HepG2 (cell line): ENCODE data around the gene HSP90AB1. TPM values are rescaled to one million over a fixed set of nuclear protein-coding genes. Genes with fewer than 3 reads are reported as not detected.

ENCODE experiments used
- CBFB ChIP-seq: sonication (generic); formaldehyde crosslinking; IDR thresholded peaks from 2 replicates; pipeline ENCODE4 v1.4.0; 2020; ENCODE audit warnings: missing genetic modification reagents
- GABPA ChIP-seq, 2 experiments: IDR thresholded peaks; 2 replicates each; pipeline ENCODE4 v1.6.1; 2011 to 2016; ENCODE audit warnings: low read depth in 2 of 2, low read length in 1 of 2, missing biosample characterization in 1 of 2, missing genetic modification characterization in 1 of 2
- GPN1 ChIP-seq: sonication (generic); formaldehyde crosslinking; IDR thresholded peaks from 2 replicates; pipeline ENCODE4 v1.5.1; 2020; ENCODE audit warnings: missing genetic modification reagents, borderline replicate concordance
- HMG20A ChIP-seq: IDR thresholded peaks from 2 replicates; pipeline ENCODE4 v1.6.1; 2016; ENCODE audit warnings: borderline replicate concordance
- HNF4G ChIP-seq, 2 experiments: sonication (generic) in 1 of 2; formaldehyde crosslinking in 1 of 2; IDR thresholded peaks; 2 replicates each; pipeline versions ENCODE4 v1.4.0 to v1.6.1; 2011 to 2020; ENCODE audit warnings: borderline replicate concordance in 2 of 2, low read depth in 2 of 2, mild to moderate bottlenecking in 2 of 2, low read length in 1 of 2, missing genetic modification reagents in 1 of 2, moderate library complexity in 1 of 2
- JARID2 ChIP-seq: sonication (generic); formaldehyde crosslinking; IDR thresholded peaks from 2 replicates; pipeline ENCODE4 v1.8.1; 2023; ENCODE audit warnings: missing genetic modification reagents, inconsistent platforms; ENCODE audit not compliant: insufficient replicate concordance
- KLF13 ChIP-seq: sonication (generic); formaldehyde crosslinking; IDR thresholded peaks from 2 replicates; pipeline ENCODE4 v1.4.0; 2020; ENCODE audit warnings: mild to moderate bottlenecking, missing genetic modification reagents
- MTERF4 ChIP-seq: sonication (generic); formaldehyde crosslinking; IDR thresholded peaks from 2 replicates; pipeline ENCODE4 v1.8.0; 2023; ENCODE audit warnings: mild to moderate bottlenecking, missing genetic modification reagents
- MXD4 ChIP-seq: IDR thresholded peaks from 2 replicates; pipeline ENCODE4 v1.6.1; 2016; ENCODE audit warnings: mild to moderate bottlenecking, missing biosample characterization, missing genetic modification reagents
- RXRA ChIP-seq: sonication (generic); formaldehyde crosslinking; IDR thresholded peaks from 2 replicates; pipeline ENCODE4 v1.5.1; 2020; ENCODE audit warnings: missing genetic modification reagents
- TCF12 ChIP-seq, 2 experiments: fragments of 450-650 bp in 1 of 2; sonication (generic) in 1 of 2; formaldehyde crosslinking in 1 of 2; IDR thresholded peaks; 2 replicates each; pipeline versions ENCODE4 v1.6.1 to v1.8.0; 2017 to 2022; ENCODE audit warnings: antibody characterized with exemption in 1 of 2, mild to moderate bottlenecking in 1 of 2, missing genetic modification reagents in 1 of 2, moderate library complexity in 1 of 2
- THAP11 ChIP-seq: IDR thresholded peaks from 2 replicates; pipeline ENCODE4 v1.6.1; 2016; ENCODE audit warnings: missing biosample characterization, missing genetic modification reagents
- ZBTB21 ChIP-seq: sonication (generic); formaldehyde crosslinking; IDR thresholded peaks from 2 replicates; pipeline ENCODE4 v1.4.0; 2020; ENCODE audit warnings: missing genetic modification reagents
- ZFY ChIP-seq: sonication (generic); formaldehyde crosslinking; IDR thresholded peaks from 2 replicates; pipeline ENCODE4 v1.4.0; 2020; ENCODE audit warnings: missing genetic modification reagents
- ZNF10 ChIP-seq: sonication (generic); formaldehyde crosslinking; IDR thresholded peaks from 2 replicates; pipeline ENCODE4 v1.4.0; 2020; ENCODE audit warnings: mild to moderate bottlenecking, low read depth, missing genetic modification reagents, borderline replicate concordance
- ZNF121 ChIP-seq: sonication (generic); formaldehyde crosslinking; IDR thresholded peaks from 2 replicates; pipeline ENCODE4 v1.5.0; 2020; ENCODE audit warnings: mild to moderate bottlenecking, missing genetic modification reagents
- ZNF17 ChIP-seq: sonication (generic); formaldehyde crosslinking; IDR thresholded peaks from 2 replicates; pipeline ENCODE4 v1.5.0; 2020; ENCODE audit warnings: mild to moderate bottlenecking, missing genetic modification reagents
- ZNF569 ChIP-seq: sonication (generic); formaldehyde crosslinking; IDR thresholded peaks from 2 replicates; pipeline ENCODE4 v1.5.0; 2020; ENCODE audit warnings: mild to moderate bottlenecking, missing genetic modification reagents, moderate library complexity, borderline replicate concordance
- ZNF607 ChIP-seq: sonication (generic); formaldehyde crosslinking; IDR thresholded peaks from 2 replicates; pipeline ENCODE4 v1.5.1; 2020; ENCODE audit warnings: missing genetic modification reagents, mild to moderate bottlenecking, borderline replicate concordance
- ZNF816 ChIP-seq: sonication (generic); formaldehyde crosslinking; IDR thresholded peaks from 2 replicates; pipeline ENCODE4 v1.8.0; 2022; ENCODE audit warnings: missing genetic modification reagents, mild to moderate bottlenecking, borderline replicate concordance
- polyA plus RNA-seq, 8 experiments: library from polyadenylated mRNA; depleted of rRNA in 3 of 8; stranded (reverse) in 7 of 8; unstranded in 1 of 8; fragments of >200 nt; fragmentation: Illumina TruSeq in 4 of 8; extraction: Trizol in 4 of 8; gene quantifications; 2 replicates each; pipeline versions ENCODE4 v1.2.1 to v1.2.3, GENCODE V29; 2011 to 2016; ENCODE audit warnings: low read depth in 4 of 8, missing spikeins in 1 of 8, mixed read lengths in 1 of 8; ENCODE audit not compliant: insufficient read depth in 1 of 8
- total RNA-seq, 5 experiments: library from RNA; depleted of rRNA; stranded (reverse); fragments of >200 nt; fragmentation: Illumina TruSeq; extraction: Trizol; gene quantifications; 2 replicates each; pipeline ENCODE4 v1.2.3, GENCODE V29; 2016; ENCODE audit warnings: low read depth in 1 of 5
- TF ChIP-seq, protein P1 (sequence below): sonication (generic); formaldehyde crosslinking; IDR thresholded peaks from 2 replicates; pipeline ENCODE4 v1.4.0; 2020; ENCODE audit warnings: missing genetic modification reagents
- TF ChIP-seq, protein P2 (sequence below): sonication (generic); formaldehyde crosslinking; IDR thresholded peaks from 2 replicates; pipeline ENCODE4 v1.5.1; 2020; ENCODE audit warnings: missing genetic modification reagents, mild to moderate bottlenecking, borderline replicate concordance
- TF ChIP-seq, protein P3 (sequence below): IDR thresholded peaks from 2 replicates; pipeline ENCODE4 v1.6.1; 2016

The HSP90AB1 gene
- total and polyA plus RNA-seq, 2 of the 13 experiments (the other 11 are each of a cell fraction or from before 2014, with no cell fraction given), result 1,325 to 1,472 TPM

DNA sequence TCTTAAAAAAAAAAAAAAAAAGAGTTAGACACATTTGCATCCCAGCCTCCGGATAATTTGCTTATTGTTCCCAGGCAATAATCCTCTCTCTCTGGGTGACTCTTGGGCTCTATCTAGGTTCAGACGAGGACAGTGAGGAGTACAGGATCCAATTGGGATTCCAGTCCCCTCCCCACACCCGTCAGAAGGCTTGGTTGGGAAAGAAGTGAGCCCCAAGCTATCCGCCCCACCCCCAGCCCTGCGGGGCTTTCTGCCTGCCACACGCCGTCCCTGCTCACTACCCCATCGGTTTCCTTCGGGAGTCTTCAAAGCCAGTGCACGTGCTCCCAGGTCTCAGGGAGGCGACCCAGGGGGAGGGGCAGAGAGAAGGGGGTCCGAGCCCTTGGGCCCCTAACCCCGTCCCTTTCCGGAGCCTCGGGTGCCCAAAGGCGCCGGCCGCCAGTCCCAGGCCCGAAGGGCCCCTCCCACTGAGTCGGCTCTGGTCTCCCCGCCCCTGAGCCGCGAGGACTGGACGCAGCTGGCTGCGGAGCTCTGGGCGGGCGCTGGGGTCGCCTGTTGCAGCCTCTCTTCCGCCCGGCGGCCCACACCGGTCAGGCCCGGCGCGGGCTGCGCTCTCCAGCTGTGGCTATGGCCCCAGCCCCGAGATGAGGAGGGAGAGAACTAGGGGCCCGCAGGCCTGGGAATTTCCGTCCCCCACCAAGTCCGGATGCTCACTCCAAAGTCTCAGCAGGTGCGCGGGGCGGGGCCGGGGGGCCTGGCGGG lies 27.7 kb upstream of the HSP90AB1 start (continued):
- TF ChIP-seq ZFY (peak; percentile 81), MXD4 (CRISPR knock-in tag) (peak; percentile 72; the same call in 1 of the 2 replicates), HNF4G (IDR thresholded peaks at IDR 0.05; ENCODE audit: borderline replicate concordance, low read depth, low read length) (no peak), HNF4G (CRISPR knock-in tag; IDR thresholded peaks at IDR 0.05; ENCODE audit: borderline replicate concordance, low read depth) (no peak), THAP11 (CRISPR knock-in tag) (peak; percentile 38; the same call in 1 of the 2 replicates), ZNF569 (CRISPR knock-in tag) (no peak), ZBTB21 (CRISPR knock-in tag) (no peak), RXRA (CRISPR knock-in tag) (peak; percentile 60; the same call in 1 of the 2 replicates), TCF12 (IDR thresholded peaks at IDR 0.05) (no peak), TCF12 (CRISPR knock-in tag; IDR thresholded peaks at IDR 0.05) (no peak), ZNF607 (CRISPR knock-in tag) (peak; percentile 57; the same call in 1 of the 2 replicates), ZNF816 (CRISPR knock-in tag) (peak; percentile 27; the same call in 1 of the 2 replicates), ZNF17 (CRISPR knock-in tag) (no peak), JARID2 (CRISPR knock-in tag) (peak; percentile 91), GPN1 (CRISPR knock-in tag) (no peak), CBFB (CRISPR knock-in tag) (no peak), MTERF4 (0 out of 2 replicates have a peak, but pooled peaks have one; percentile 23), KLF13 (peak; percentile 89; the same call in 1 of the 2 replicates), ZNF10 (CRISPR knock-in tag) (no peak), GABPA (IDR thresholded peaks at IDR 0.05; ENCODE audit: low read depth, low read length) (no peak), GABPA (CRISPR knock-in tag; IDR thresholded peaks at IDR 0.05; ENCODE audit: low read depth) (peak; percentile 24; the same call in 1 of the 2 replicates), ZNF121 (CRISPR knock-in tag) (no peak), HMG20A (CRISPR knock-in tag) (0 out of 2 replicates have a peak, but pooled peaks have one; percentile 18)
- TF ChIP-seq, protein P1, sequence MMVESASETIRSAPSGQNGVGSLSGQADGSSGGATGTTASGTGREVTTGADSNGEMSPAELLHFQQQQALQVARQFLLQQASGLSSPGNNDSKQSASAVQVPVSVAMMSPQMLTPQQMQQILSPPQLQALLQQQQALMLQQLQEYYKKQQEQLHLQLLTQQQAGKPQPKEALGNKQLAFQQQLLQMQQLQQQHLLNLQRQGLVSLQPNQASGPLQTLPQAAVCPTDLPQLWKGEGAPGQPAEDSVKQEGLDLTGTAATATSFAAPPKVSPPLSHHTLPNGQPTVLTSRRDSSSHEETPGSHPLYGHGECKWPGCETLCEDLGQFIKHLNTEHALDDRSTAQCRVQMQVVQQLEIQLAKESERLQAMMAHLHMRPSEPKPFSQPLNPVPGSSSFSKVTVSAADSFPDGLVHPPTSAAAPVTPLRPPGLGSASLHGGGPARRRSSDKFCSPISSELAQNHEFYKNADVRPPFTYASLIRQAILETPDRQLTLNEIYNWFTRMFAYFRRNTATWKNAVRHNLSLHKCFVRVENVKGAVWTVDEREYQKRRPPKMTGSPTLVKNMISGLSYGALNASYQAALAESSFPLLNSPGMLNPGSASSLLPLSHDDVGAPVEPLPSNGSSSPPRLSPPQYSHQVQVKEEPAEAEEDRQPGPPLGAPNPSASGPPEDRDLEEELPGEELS (CRISPR knock-in tag), result peak; percentile 52; the same call in 1 of the 2 replicates
- TF ChIP-seq, protein P2, sequence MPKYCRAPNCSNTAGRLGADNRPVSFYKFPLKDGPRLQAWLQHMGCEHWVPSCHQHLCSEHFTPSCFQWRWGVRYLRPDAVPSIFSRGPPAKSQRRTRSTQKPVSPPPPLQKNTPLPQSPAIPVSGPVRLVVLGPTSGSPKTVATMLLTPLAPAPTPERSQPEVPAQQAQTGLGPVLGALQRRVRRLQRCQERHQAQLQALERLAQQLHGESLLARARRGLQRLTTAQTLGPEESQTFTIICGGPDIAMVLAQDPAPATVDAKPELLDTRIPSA (CRISPR knock-in tag), result no peak
- TF ChIP-seq, protein P3, sequence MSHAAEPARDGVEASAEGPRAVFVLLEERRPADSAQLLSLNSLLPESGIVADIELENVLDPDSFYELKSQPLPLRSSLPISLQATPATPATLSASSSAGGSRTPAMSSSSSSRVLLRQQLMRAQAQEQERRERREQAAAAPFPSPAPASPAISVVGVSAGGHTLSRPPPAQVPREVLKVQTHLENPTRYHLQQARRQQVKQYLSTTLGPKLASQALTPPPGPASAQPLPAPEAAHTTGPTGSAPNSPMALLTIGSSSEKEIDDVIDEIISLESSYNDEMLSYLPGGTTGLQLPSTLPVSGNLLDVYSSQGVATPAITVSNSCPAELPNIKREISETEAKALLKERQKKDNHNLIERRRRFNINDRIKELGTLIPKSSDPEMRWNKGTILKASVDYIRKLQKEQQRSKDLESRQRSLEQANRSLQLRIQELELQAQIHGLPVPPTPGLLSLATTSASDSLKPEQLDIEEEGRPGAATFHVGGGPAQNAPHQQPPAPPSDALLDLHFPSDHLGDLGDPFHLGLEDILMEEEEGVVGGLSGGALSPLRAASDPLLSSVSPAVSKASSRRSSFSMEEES (CRISPR knock-in tag), result peak; percentile 70; the same call in 1 of the 2 replicates
